ENCODE data around the gene ANO6.

ANO6 gene

GRCh38 chr12:45475594-45475993, 259.7 kb downstream of the ANO6 start:
- no peaks in the 10 kb centered on the region for H3K4me1 ChIP-seq (ENCODE audit: control insufficient read depth, insufficient read depth, low read length, unreplicated experiment)
- H3K4me3 ChIP-seq (ENCODE audit: low read depth, low read length) = no peak overlapping the region
- H3K79me2 ChIP-seq (ENCODE audit: control insufficient read depth, insufficient read depth, low read length, unreplicated experiment) = no peaks in the 10 kb centered on the region
- H3K36me3 ChIP-seq (ENCODE audit: insufficient read depth, low read length) = no peaks in the 10 kb centered on the region
- peaks cover 26% of the 10 kb centered on the region for H3K27me3 ChIP-seq (ENCODE audit: insufficient read depth, low read length)
- H3K27ac ChIP-seq (ENCODE audit: low read depth, low read length) = no peak overlapping the region
- no peak overlapping the region for H2AFZ ChIP-seq (ENCODE audit: low read length, unreplicated experiment)

GRCh38 chr12:45477526-45477925, 261.6 kb downstream of the ANO6 start:
- Histone ChIP-seq H3K36me3 (ENCODE audit: insufficient read depth, low read length) (no peaks in the 10 kb centered on the region), H3K4me3 (ENCODE audit: low read depth, low read length) (no peak overlapping the region), H3K4me1 (ENCODE audit: control insufficient read depth, insufficient read depth, low read length, unreplicated experiment) (no peaks in the 10 kb centered on the region), H3K27me3 (ENCODE audit: insufficient read depth, low read length) (peaks cover 19% of the 10 kb centered on the region), H2AFZ (ENCODE audit: low read length, unreplicated experiment) (no peak overlapping the region), H3K79me2 (ENCODE audit: control insufficient read depth, insufficient read depth, low read length, unreplicated experiment) (no peaks in the 10 kb centered on the region), H3K27ac (ENCODE audit: low read depth, low read length) (no peak overlapping the region)

DNA sequence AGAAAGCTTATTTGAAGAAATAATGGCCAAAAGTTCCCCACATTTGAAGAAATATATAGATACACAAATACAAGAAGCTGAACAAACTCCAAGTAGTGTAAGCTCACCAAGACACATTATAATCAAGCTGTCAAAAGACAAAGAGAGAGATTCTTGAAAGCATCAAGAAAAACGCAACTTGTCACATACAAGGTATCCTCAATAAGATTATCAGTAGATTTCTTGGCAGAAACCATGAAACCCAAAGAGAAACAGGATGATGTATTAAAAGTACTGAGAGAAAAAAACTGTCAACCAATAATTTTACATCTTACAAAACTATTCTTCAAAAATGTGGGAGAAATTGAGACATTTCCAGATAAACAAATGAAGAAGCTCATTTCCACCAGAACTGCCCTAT, 263.0 kb downstream of the ANO6 start:
- Histone ChIP-seq H3K4me1 (ENCODE audit: control insufficient read depth, insufficient read depth, low read length, unreplicated experiment) (no peaks in the 10 kb centered on the region), H3K36me3 (ENCODE audit: insufficient read depth, low read length) (no peaks in the 10 kb centered on the region), H3K4me3 (ENCODE audit: low read depth, low read length) (no peak overlapping the region), H3K79me2 (ENCODE audit: control insufficient read depth, insufficient read depth, low read length, unreplicated experiment) (no peaks in the 10 kb centered on the region), H3K27me3 (ENCODE audit: insufficient read depth, low read length) (peaks cover 19% of the 10 kb centered on the region), H3K27ac (ENCODE audit: low read depth, low read length) (no peak overlapping the region), H2AFZ (ENCODE audit: low read length, unreplicated experiment) (no peak overlapping the region)

GRCh38 chr12:45481746-45482145, 265.9 kb downstream of the ANO6 start:
- no peak overlapping the region for H3K27ac ChIP-seq (ENCODE audit: low read depth, low read length)
- no peaks in the 10 kb centered on the region for H3K4me1 ChIP-seq (ENCODE audit: control insufficient read depth, insufficient read depth, low read length, unreplicated experiment)
- H3K79me2 ChIP-seq (ENCODE audit: control insufficient read depth, insufficient read depth, low read length, unreplicated experiment) = no peaks in the 10 kb centered on the region
- no peaks in the 10 kb centered on the region for H3K36me3 ChIP-seq (ENCODE audit: insufficient read depth, low read length)
- peaks cover 6% of the 10 kb centered on the region; the same call in 1 of the 2 replicates for H3K27me3 ChIP-seq (ENCODE audit: insufficient read depth, low read length)
- H2AFZ ChIP-seq (ENCODE audit: low read length, unreplicated experiment) = no peak overlapping the region
- H3K4me3 ChIP-seq (ENCODE audit: low read depth, low read length) = no peak overlapping the region

GRCh38 chr12:45483571-45483970, 267.7 kb downstream of the ANO6 start:
- Histone ChIP-seq H3K79me2 (ENCODE audit: control insufficient read depth, insufficient read depth, low read length, unreplicated experiment) (no peaks in the 10 kb centered on the region), H2AFZ (ENCODE audit: low read length, unreplicated experiment) (no peak overlapping the region), H3K27me3 (ENCODE audit: insufficient read depth, low read length) (no peaks in the 10 kb centered on the region; the same call in 1 of the 2 replicates), H3K4me3 (ENCODE audit: low read depth, low read length) (no peak overlapping the region), H3K4me1 (ENCODE audit: control insufficient read depth, insufficient read depth, low read length, unreplicated experiment) (no peaks in the 10 kb centered on the region), H3K36me3 (ENCODE audit: insufficient read depth, low read length) (no peaks in the 10 kb centered on the region), H3K27ac (ENCODE audit: low read depth, low read length) (no peak overlapping the region)
